ENCODE results near the gene FGFR2.

The FGFR2 gene

DNA sequence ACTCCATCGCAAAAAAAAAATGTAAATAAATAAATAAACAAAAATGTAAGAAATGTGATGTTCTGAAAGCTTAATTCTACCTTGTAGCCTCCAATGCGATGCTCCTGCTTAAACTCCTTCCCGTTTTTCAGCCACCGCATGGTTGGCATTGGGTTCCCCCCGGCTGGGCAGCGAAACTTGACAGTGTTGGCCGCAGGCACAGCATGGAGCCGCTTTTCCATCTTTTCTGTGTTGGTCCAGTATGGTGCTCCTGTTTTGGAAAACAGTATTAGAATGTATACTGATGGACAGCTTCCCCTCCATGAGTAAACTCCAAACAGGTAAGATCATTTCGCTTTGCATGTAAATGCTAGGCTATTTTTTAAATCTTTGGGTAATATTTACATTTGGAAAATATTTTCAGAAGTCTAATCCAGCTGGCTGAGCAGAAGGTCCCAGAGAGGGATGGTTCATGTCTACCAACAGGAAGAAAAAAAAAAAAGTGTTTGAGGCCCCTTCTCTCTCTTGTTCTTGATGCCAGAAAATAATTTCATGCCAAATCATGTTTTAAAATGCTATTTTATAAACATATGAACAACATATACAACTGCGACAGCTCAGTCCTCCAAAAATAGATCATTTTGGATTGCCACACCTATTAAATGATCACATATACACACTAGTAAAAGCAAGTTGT lies 46.9 kb downstream of the FGFR2 start:
- no peak for DNase-seq

DNA sequence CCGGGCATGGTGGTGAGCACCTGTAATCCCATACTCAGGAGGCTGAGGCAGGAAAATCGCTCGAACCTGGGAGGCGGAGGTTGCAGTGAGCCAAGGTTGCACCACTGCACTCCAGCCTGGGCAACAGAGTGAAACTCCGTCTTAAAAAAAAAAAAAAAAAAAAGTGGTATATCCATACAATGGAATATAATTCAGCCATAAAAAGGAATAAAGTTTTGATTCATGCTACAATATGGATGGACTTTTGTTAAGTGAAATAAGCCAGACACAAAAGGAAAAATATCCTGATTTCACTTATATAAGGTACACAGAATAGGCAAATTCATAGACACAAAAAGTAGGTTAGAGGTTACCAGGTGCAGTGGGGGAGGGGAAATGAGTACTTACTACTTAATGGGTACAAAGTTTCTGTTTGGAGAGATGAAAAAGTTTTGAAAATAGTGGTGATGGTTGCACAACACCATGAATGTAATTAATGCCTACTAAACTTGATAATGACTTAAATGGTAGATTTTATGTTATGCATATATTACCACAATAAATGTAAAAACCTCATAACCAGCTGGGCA lies 53.9 kb downstream of the FGFR2 start:
- no peak for DNase-seq

DNA sequence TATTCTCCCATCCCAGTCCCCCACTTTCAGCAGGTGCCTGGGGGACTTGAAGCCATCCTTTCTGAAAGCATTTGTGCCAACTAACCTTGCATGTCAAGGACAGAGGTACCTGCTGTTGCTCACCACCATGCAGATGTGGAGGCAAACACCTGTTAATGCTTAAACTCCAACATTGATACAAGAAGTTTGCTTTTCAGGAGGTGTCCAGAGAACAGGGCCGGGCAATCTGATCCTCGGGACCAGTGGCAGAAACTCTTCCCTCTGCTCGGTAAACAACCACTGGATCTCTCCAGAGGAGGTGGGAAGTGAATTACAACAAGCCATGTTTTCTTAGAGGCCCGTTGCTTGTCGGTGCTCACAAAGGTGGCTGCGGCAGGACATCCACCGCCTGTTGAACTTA lies 54.7 kb downstream of the FGFR2 start:
- DNase-seq, result no peak

DNA sequence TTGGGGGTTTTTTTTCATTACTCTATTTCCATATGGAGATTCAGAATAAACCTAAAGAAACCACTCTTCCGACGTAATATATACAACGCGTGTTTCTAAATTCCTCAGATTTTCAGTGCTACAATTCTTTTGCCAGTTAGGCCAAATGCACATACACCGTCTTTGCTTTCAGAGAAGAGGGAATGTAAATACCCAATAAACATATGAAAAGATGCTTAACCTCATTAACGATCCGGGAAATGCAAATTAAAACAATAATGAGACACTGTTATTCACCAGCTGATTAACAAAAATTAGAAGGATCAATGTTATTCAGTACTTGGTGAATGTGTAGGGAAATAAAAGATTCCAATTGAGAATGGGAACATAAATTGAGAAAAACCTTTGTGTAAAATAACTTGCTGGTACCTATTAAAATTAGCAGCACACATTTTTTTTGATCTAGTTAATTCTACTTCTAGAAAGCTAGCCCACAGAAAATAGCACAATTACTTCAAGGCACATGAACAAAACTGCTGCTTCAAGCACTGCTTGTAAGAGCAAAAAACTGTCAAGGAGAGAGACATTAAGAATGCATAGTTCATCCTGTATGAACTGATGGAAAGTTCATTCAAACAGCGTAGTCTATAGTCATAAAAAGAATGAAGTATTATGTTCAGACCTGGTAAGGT lies 56.7 kb downstream of the FGFR2 start:
- no peak for DNase-seq

DNA sequence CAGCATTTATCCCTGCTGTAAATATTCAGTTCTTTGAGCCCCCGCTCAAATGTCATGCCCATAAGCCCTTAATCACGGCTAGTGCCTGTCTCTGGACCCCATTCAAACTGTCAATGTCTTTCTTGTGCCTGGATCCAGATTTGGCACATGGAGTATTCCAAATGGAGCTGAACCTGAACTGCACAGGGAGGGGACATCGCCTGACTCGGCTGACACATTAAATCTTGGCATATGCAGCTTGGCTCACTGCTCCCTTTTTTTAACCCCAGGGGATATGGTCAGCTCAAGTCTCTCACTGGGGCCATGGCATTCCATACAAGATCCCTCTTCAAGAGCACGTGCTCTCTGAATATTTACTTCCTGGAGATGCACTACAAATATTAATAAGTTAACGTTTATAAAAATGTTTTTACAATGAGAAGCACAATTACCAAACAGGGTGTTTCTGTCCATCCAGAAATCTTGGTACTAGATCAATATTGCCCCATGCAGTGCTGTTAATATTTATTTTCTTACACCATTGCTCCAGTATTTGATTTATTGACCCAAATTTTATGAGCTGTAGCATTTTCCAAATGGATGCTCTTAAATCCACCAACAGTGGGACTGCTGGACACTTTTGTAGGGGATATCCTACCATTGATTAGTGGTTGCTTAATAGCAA lies 57.4 kb downstream of the FGFR2 start:
- no peak for DNase-seq

DNA sequence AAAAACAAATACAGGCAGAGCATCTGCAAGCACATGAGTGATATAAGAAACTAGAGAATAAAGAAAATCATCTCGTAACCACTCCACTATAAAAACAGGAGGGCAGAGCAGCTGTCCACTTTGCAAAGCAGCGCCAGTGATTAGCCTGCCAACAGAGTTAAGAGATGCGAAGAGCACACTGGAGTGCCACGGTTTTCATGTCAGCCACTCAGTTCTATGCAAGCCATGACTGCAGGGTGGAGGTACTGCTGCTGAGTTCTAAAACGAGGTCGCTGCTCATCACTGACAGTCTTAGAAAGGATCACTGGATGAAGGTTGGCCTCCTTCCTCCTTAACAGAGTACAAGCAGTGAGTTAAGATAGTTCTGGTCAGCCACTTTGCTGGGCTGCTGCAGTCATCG lies 58.5 kb downstream of the FGFR2 start:
- no peak for DNase-seq

DNA sequence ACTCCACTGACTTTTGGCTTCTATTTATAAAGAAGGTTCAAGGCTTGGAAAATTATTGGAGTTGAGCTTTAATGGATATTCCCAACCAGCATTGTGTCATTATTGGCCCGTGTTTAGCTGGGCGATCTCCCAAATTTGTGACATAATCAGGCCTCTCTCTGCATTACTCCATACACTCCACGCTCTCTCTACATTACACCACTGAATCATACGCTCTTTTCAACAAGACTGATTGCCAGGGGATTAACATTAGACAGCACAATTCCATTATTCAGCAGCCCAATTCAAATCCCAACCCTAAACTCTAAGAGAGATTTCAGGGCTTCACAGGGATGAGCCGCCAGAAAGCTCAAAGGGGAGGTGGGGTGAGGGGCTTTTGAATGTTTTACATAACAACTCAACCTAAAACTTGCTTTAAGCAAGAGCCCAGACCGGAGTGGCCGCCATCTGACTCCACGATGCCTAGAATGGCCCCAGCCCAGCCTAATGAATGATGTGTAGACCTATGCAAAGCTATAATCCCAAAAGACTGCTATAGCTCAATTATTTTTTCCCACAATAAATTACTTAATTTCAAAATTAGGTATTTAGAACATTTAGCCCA lies 61.8 kb downstream of the FGFR2 start:
- DNase-seq, result no peak

DNA sequence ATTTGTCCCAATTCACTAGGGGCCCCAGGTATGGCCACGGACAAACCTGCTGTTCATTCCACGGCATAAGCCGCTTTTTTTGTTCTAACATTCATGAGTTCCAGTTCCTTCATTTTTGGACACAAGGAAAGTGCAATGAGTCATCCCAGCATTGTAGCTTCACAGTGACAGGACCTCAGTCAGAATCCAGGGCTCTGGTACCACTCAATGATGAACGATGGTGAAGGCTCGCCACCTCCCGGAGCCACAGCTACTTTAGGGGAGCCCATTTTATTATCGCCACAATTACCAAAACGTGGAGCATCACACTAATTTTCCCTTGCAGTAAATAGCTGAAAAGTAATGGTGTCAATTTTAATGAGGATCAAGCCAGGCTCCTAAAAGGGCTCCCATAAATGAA lies 62.9 kb downstream of the FGFR2 start:
- DNase-seq, result no peak

DNA sequence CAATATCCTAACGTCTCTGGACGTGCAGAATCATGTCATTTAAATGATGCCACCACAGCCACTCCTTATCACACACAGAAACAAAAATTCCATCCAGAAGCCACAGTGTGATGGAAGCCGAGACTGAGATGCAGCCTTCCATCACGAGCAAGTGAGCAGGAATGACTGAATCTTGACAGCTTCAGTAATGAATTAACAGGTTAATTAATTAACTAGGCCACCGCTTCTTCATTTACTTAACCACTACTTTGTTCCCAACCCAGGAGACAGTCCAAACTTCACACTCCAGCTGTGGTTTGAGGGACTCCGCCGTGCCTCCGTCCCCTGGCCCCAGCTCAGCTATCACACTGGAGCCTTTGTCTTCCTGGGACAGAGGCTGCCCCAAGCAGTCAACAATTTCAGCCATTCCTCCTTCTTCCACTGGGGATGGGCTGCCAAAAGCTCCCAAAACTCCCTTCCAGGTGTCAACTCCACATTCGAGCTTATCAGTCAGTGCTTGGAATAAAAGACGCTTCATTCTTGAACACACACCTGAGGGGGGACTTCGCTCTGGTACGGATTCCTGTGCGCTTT lies 65.9 kb downstream of the FGFR2 start:
- no peak for DNase-seq

DNA sequence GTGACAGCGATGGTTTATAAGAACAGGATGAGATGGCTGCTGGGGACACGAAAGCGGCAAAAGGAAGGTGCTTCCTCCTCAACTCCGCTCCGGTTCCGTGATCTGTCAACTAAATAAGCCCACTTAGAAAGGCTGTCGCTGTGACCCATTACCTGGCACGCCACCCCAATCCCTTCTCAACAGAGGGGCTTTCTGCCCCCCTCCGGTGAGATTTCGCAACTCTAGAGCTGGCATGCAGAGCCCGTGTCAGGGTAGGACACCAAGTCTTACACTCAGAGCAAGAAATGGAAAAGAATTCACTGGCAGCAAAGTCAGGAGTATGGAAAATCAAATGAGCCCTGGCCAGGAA lies 66.4 kb downstream of the FGFR2 start:
- DNase-seq, result no peak

DNA sequence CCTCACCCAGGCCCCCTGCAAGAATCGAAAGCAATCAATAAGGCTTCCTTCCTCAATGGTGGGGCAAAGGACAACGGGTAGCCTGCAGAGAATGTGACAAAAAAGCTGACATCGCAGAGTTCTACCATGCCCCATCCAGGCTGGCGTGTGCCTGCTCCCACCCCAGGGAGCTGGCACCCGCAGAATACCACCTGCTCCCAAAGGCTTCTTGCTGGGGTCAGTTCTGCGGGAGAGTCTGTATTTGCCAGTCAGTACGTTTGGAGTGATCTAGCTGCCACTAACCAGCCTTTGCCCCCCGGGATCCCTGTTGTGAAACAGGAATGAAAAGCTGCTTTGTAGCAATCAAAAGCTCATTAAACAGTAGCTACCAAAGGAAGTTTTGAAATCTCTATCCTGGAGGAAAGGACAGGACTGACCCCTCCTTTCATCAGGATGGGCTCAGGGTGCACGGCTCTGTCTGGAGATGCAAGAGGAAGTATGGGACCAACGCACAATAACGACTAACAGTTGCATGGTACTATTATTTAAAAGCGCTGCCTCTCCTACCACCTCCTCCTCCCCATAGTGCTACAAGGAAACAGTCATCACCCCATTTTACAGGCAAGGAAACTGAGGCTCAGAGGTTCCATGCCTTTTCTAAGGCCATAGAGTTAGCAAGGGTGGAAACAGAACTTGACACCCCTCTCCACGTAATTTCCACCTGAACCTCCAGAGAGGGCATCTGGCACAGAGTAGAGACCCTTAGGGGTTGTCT lies 67.0 kb downstream of the FGFR2 start:
- DNase-seq, result no peak

DNA sequence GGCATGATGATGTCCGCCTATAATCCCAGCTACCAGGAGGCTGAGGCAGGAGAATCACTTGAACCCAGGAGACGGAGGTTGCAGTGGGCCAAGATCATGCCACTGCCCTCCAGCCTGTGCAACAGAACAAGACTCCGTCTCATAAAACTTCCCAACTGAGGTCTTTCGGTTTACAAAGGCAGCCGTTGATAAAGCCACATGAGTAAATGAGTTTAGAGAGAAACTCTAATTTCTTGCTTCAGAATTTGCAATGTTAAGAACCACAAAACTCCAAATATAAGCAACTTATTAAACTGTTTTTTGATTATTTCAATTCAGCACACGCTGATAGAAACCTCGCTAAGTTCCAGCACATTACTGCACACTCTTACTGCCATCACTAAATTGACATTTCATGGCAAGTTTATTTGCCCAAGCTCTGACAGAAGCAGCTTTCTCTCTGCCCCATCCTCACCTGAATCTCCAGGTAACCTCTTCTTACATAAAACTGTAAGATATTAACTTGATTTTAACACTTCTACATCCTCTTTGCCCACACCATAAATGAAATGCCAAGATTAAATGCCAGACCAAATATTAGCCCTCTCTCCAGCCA lies 67.7 kb downstream of the FGFR2 start:
- no peak for DNase-seq

DNA sequence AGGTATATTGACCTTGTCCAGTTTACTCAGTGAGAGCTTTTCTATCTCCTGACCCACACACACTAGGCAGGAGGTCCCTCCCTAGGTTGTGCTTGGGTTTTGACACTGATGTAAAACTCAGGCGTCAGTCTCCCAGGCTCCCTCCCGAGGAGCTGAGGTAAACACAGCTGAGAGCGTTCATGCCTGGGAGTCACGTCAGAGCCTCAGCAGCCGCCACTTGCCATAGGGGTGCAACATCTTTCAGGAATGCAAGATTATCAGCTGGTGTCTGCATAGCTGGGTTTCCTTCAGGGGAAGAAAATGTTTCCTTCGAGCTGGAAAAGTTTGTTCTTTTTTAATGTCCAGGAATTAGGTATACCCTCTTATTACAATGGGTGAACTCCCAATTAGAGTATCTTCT lies 70.6 kb downstream of the FGFR2 start:
- no peak for DNase-seq

DNA sequence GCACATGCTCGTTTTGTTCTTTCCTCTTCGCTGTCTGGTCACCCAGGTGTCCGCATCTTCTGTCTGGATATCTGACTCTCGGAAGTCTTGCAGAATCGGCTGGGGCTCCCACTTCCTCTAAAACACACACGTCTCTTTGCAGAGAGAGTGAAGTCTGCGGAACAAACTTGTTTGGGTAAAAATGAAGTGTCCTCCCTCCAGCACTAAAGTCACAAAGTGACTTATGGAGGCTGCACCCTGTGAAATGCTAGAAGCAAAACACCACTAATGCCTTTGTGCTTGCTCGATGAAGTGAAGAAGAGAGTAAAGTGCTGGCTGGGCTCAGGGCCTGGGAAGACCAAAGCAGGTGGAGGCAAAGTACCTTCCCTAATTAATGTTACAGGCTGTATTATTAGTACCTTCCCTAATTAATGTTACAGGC lies 71.4 kb downstream of the FGFR2 start:
- DNase-seq, result no peak

DNA sequence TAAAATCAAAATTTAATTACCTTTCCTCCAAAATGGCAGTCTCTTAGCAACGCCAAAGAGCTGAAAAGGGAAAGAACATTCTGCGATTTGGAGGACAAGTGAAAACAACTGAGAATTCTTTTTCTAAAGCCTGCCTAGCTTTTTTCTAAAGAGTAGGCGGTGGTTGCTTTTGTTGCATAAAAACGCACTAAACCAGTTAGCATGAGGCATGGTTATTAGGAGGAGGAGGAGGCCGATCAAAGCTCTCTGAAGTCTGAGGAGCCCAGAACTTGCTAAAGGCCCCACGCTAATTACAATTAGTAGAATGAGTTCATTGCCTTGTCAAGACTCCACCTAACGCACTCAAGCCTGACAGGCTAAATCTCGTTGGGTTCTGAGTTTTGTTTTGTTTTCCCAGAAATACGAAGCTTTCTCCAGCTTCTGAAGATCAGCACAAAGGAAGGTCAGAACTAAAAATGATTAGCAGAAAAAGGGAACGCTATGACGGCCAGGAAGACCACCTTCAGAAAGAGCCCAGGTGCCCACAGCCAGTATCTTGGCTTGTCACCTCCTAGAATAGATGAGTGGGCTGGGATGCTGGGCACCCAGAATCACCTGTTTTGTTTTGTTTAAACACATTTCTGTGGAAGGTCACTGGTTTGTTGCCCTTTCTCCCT lies 72.0 kb downstream of the FGFR2 start:
- DNase-seq, result no peak

DNA sequence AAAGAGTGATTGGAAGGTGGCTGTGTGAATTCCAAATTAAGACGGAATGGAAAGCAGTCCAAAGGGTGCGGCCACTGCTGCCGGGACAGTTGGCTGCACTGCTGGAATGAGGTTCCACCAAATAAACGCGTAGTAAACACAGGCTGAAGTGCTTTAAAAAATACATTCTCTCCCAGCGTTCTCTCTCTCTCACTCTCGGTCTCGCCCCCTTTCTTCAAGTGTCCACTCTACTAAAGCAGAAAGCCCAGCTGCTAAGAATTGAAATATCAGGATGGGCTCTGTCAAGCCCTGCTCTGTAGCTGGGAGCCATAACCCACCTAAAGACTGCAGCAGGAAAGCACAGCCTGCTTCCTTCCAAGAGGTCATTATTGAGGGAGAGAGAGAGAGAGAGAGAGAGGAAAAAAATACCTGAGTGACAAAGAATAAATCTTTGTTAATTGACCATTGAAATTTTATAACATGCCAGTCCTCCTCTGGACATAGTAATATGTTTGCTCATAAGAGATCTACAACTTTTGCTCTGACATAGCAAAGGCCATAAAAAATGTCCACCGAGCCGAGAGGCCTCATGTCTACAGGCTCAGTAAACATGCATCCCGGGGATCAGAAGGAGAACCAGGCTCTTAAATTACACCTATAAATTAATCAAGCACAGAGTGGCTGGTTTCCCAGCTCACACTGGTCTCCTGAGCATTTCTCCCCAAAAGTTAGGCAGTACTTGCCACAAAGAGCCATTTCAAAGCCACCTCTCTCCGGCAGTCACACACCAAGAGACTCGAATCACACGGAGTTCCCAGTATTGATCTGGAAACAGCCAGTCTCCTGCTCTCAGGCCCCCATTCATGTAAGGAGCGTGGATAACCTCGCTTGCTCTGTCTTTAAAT lies 72.8 kb downstream of the FGFR2 start:
- no peak for DNase-seq

DNA sequence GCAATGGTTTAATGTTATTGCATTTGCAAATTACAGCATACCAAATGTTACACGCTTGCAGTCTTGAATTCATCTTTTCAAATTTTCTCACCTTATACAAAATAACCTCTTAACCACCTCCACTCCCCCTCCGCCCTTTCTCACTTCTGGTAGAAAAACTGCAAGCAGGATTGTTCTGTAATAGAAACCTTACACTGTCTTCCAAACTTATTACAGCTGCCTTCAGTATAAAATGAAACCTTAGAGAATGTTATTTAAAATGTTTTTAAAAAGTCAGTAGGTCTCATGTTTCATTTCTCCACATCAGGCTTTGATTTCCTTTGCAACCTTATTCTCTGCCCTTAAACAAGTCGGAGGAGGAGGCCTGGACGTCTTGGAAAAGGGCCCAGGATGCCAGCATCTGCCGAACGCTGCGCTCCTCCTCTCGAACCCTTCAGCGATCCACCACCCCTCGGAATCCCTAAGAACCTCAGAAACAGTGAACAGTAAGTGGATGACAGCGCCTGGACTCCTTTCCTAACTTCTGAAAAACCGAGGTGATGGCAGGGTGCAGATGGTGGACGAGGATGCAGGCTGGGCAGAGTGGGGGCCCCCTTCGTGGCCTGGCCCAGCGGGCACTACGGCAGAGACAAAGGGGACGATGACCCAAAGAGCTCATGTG lies 74.0 kb downstream of the FGFR2 start:
- DNase-seq, result no peak

DNA sequence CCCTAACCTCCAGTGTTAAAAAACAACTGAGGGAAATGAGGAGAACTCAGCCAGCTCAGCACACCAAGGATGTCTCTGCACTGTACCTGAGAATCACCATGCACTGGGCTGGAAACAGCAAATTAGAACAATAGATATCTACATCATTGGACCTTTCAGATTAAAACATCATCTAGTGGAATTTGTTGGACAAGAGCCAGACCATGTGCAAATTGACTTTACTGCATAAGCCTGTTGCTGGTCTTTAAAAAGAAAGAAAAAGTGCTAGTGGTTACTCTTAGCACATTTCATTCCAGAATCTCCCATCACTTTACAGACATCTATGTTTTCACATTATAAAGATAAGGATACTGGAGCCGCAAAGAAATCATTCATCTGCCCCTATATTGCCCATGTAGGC lies 75.4 kb downstream of the FGFR2 start:
- no peak for DNase-seq

DNA sequence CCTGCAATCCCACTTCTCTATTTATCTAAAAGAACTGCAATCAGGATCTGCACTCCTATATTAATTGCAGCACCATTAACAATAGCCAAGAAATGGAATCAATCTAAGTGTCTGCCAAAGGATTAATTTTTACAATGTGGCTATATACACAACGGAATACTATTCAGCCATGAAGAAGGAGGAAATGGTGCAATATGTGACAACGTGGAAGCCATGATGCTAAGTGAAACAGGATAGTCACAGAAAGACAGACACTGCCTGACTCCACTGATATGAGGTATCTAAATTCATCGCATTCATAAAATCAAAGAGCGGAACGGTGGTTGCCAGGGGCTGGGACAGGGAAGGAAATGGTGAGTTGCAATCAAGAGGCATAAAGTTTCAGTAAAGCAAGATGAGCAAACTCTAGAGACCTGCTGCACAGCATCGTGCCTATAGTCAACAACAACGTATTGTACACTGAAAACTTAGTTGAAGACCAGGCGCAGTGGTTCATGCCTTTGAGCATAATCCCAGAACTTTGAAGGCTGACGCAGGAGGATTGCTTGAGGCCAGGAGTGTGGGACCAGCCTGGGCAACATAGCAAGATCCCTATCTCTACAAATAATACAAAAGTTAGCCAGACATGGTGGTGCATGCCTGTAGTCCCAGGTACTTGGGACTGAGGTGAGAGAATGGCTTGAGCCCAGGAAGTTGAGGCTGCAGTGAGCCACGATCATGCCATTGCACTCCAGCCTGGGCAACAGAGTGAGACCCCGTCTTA lies 76.3 kb downstream of the FGFR2 start:
- no peak for DNase-seq
